HG02981 (cell line): ENCODE measurements around the gene SMARCC2.

ENCODE experiments used
- ATAC-seq: cut with Tn5 transposase; IDR thresholded peaks from one replicate; pipeline ENCODE4 v1.9.1; 2021; ENCODE audit warnings: mild to moderate bottlenecking, moderate library complexity; ENCODE audit not compliant: unreplicated experiment

SMARCC2 gene

GRCh38 chr12:56189099-56189917 lies at the start of gene SMARCC2:
Gene SMARCC2, minus strand, starts transcription at chr12:56189483. Its CDS starts 22 bp downstream, at chr12:56189461.
- peak; percentile 68 for ATAC-seq

- ATAC-seq: no peak
These were observed 48.3 kb upstream of the SMARCC2 start for GRCh38 chr12:56237552-56237951.

GRCh38 chr12:56236985-56237384 lies 47.7 kb upstream of the SMARCC2 start:
- ATAC-seq: no peak

GRCh38 chr12:56236091-56236490 lies 46.8 kb upstream of the SMARCC2 start:
- ATAC-seq: no peak

- ATAC-seq: no peak
These were observed 45.6 kb upstream of the SMARCC2 start for GRCh38 chr12:56234746-56235436.

GRCh38 chr12:56231184-56231582 lies 41.9 kb upstream of the SMARCC2 start:
- no peak for ATAC-seq

- no peak for ATAC-seq
These were observed 41.3 kb upstream of the SMARCC2 start for GRCh38 chr12:56230432-56231183.

- ATAC-seq: no peak
These were observed 40.7 kb upstream of the SMARCC2 start, which contains the start of gene SLC39A5 for GRCh38 chr12:56229916-56230431. Gene SLC39A5, plus strand, starts transcription at chr12:56230051. Its CDS starts 1,224 bp downstream, at chr12:56231275.

GRCh38 chr12:56229082-56229481 lies 39.8 kb upstream of the SMARCC2 start:
- ATAC-seq: no peak

GRCh38 chr12:56224954-56225353 lies 35.7 kb upstream of the SMARCC2 start:
- ATAC-seq: no peak

- ATAC-seq: peak; percentile 76
These were observed 34.9 kb upstream of the SMARCC2 start, which contains the start of gene NABP2 for GRCh38 chr12:56224102-56224701. Gene NABP2, plus strand, starts transcription at chr12:56224342. Its CDS starts 515 bp downstream, at chr12:56224857.

- no peak for ATAC-seq
These were observed 34.4 kb upstream of the SMARCC2 start for GRCh38 chr12:56223571-56224101.

- no peak for ATAC-seq
These were observed 33.2 kb upstream of the SMARCC2 start for GRCh38 chr12:56222531-56222895.

- ATAC-seq: peak; percentile 85
These were observed 32.7 kb upstream of the SMARCC2 start, which contains the start of gene RNF41 for GRCh38 chr12:56221757-56222530. Gene RNF41, minus strand, starts transcription at chr12:56221922. Its CDS starts 7,875 bp downstream, at chr12:56214047.

GRCh38 chr12:56221232-56221756 lies 32.0 kb upstream of the SMARCC2 start:
- peak; percentile 13 for ATAC-seq

GRCh38 chr12:56220611-56221231 lies 31.4 kb upstream of the SMARCC2 start:
- ATAC-seq: no peak

GRCh38 chr12:56219840-56220239 lies 30.6 kb upstream of the SMARCC2 start:
- ATAC-seq: no peak

- ATAC-seq: no peak
These were observed 27.2 kb upstream of the SMARCC2 start for GRCh38 chr12:56216461-56216860.

- ATAC-seq: no peak
These were observed 24.6 kb upstream of the SMARCC2 start for GRCh38 chr12:56213878-56214277.
